H1 (cell line): ENCODE measurements around the gene RAB21. TPM values are rescaled to one million over a fixed set of nuclear protein-coding genes. Genes with fewer than 3 reads are reported as not detected.

Experiments used
- CTCF ChIA-PET: fragments of 300-600 bp; sonication (Branson Sonifier 250); formaldehyde crosslinking; loops from one replicate; lab custom pipeline; 2021; ENCODE audit not compliant: partially characterized antibody; lab: Charles Lee
- POLR2A ChIA-PET: fragments of 300-600 bp; sonication (Branson Sonifier 250); formaldehyde crosslinking; loops from one replicate; lab custom pipeline; 2021; ENCODE audit warnings: inconsistent platforms; ENCODE audit not compliant: partially characterized antibody; lab: Charles Lee
- DNase-seq, 2 experiments: peaks; one replicate each; pipeline versions ENCODE4 v3.0.0 to v3.0.0-alpha.2; 2010 to 2022; ENCODE audit warnings: low spot score in 2 of 2, low read depth in 1 of 2, mixed read lengths in 1 of 2
- FAIRE-seq: peaks from 2 replicates; lab custom pipeline; 2011; peaks lifted over from hg19 to GRCh38; lab: Jason Lieb, UNC
- H2AFZ ChIP-seq: 2 replicates; pipeline ENCODE4 v1.8.1; 2012; ENCODE audit warnings: low read length, inconsistent platforms
- H2AK5ac ChIP-seq: 2 replicates; pipeline ENCODE4 v1.6.1; 2013; ENCODE audit warnings: low read depth, low read length
- H2BK120ac ChIP-seq: replicated peaks from 2 replicates; pipeline ENCODE3; 2013; ENCODE audit warnings: low read depth, low read length, inconsistent platforms
- H2BK12ac ChIP-seq: 2 replicates; pipeline ENCODE4 v1.6.1; 2013; ENCODE audit warnings: low read depth, low read length
- H2BK15ac ChIP-seq: 2 replicates; pipeline ENCODE4 v1.6.1; 2013; ENCODE audit warnings: low read length
- H2BK20ac ChIP-seq: 2 replicates; pipeline ENCODE4 v1.6.1; 2013; ENCODE audit warnings: low read length
- H2BK5ac ChIP-seq: 2 replicates; pipeline ENCODE4 v1.6.1; 2013; ENCODE audit warnings: low read depth, low read length
- H3K14ac ChIP-seq: 2 replicates; pipeline ENCODE4 v1.6.1; 2013; ENCODE audit warnings: inconsistent platforms; ENCODE audit not compliant: insufficient read length
- H3K18ac ChIP-seq: 2 replicates; pipeline ENCODE4 v1.6.1; 2013; ENCODE audit warnings: low read length; ENCODE audit errors: extremely low read depth
- H3K23ac ChIP-seq: 2 replicates; pipeline ENCODE4 v1.6.1; 2013; ENCODE audit warnings: inconsistent platforms; ENCODE audit not compliant: insufficient read length
- H3K23me2 ChIP-seq: 2 replicates; pipeline ENCODE4 v1.6.1; 2013; ENCODE audit warnings: low read depth, low read length
- H3K27ac ChIP-seq: 2 replicates; pipeline ENCODE4 v1.6.1; 2011; ENCODE audit warnings: low read depth, low read length, inconsistent platforms
- H3K27me3 ChIP-seq, 4 experiments: replicated peaks in 1 of 4; 1 replicate in 1 of 4; 2 replicates in 3 of 4; pipeline versions ENCODE4 v1.6.1 to v1.8.1; 2011 to 2013; ENCODE audit warnings: low read length in 3 of 4, mild to moderate bottlenecking in 3 of 4, inconsistent platforms in 2 of 4, mixed read lengths in 2 of 4, moderate library complexity in 1 of 4; ENCODE audit not compliant: control insufficient read depth in 3 of 4, insufficient read depth in 3 of 4; ENCODE audit errors: extremely low read depth in 1 of 4
- H3K36me3 ChIP-seq, 4 experiments: 2 replicates each; pipeline versions ENCODE4 v1.6.1 to v1.8.1; 2011 to 2013; ENCODE audit warnings: mild to moderate bottlenecking in 4 of 4, low read length in 3 of 4, moderate library complexity in 2 of 4, control low read depth in 1 of 4, inconsistent platforms in 1 of 4; ENCODE audit not compliant: insufficient read depth in 4 of 4, control insufficient read depth in 2 of 4
- H3K4ac ChIP-seq: replicated peaks from 2 replicates; pipeline ENCODE3; 2013; ENCODE audit warnings: low read length, low read depth, mixed read lengths, inconsistent platforms; ENCODE audit not compliant: insufficient read length
- H3K4me1 ChIP-seq, 4 experiments: replicated peaks in 1 of 4; 1 replicate in 1 of 4; 2 replicates in 3 of 4; pipeline versions ENCODE4 v1.6.1 to v1.8.1; 2011 to 2013; ENCODE audit warnings: low read length in 3 of 4, inconsistent platforms in 2 of 4, mixed read lengths in 1 of 4; ENCODE audit not compliant: insufficient read depth in 4 of 4, control insufficient read depth in 3 of 4
- H3K4me2 ChIP-seq, 2 experiments: 2 replicates each; pipeline versions ENCODE4 v1.6.1 to v1.8.1; 2011 to 2013; ENCODE audit warnings: low read depth in 2 of 2, low read length in 2 of 2, control low read depth in 1 of 2, inconsistent platforms in 1 of 2, mild to moderate bottlenecking in 1 of 2; ENCODE audit not compliant: insufficient read depth in 1 of 2
- H3K4me3 ChIP-seq, 4 experiments: fragments of 200-600, 300-600 bp in 1 of 4; sonication (generic), shearing (Covaris generic), sonication (Bioruptor Twin) in 1 of 4; 2 replicates each; pipeline versions ENCODE4 v1.5.1 to v1.8.1; 2011 to 2016; ENCODE audit warnings: low read length in 4 of 4, low read depth in 3 of 4, control low read depth in 2 of 4, inconsistent platforms in 2 of 4, mild to moderate bottlenecking in 2 of 4, mixed read lengths in 1 of 4, moderate library complexity in 1 of 4; ENCODE audit not compliant: insufficient read depth in 2 of 4; ENCODE audit errors: extremely low read depth in 1 of 4
- H3K56ac ChIP-seq: replicated peaks from 2 replicates; pipeline ENCODE3; 2013; ENCODE audit warnings: low read depth, mild to moderate bottlenecking, mixed read lengths, low read length, inconsistent platforms; ENCODE audit not compliant: insufficient read length
- H3K79me1 ChIP-seq: 2 replicates; pipeline ENCODE4 v1.6.1; 2013; ENCODE audit warnings: low read depth, low read length, control low read depth
- H3K79me2 ChIP-seq, 2 experiments: 2 replicates each; pipeline versions ENCODE4 v1.6.1 to v1.8.1; 2012 to 2013; ENCODE audit warnings: low read length in 2 of 2, mild to moderate bottlenecking in 2 of 2, inconsistent platforms in 1 of 2; ENCODE audit not compliant: insufficient read depth in 2 of 2, control insufficient read depth in 1 of 2
- H3K9ac ChIP-seq, 4 experiments: replicated peaks in 1 of 4; 1 replicate in 1 of 4; 2 replicates in 3 of 4; pipeline versions ENCODE4 v1.6.1 to v1.8.1; 2011 to 2013; ENCODE audit warnings: low read depth in 3 of 4, low read length in 3 of 4, control low read depth in 2 of 4, mild to moderate bottlenecking in 2 of 4, moderate library complexity in 2 of 4, inconsistent platforms in 1 of 4; ENCODE audit errors: extremely low read depth in 1 of 4
- H3K9me3 ChIP-seq, 2 experiments: 2 replicates each; pipeline versions ENCODE4 v1.6.1 to v1.8.1; 2012 to 2013; ENCODE audit warnings: mild to moderate bottlenecking in 2 of 2, moderate library complexity in 2 of 2, control low read depth in 1 of 2, inconsistent platforms in 1 of 2, low read depth in 1 of 2, low read length in 1 of 2, mixed read lengths in 1 of 2; ENCODE audit not compliant: insufficient read depth in 2 of 2
- H4K20me1 ChIP-seq, 2 experiments: replicated peaks in 1 of 2; 2 replicates each; pipeline versions ENCODE3 to v1.8.1; 2011 to 2013; ENCODE audit warnings: inconsistent platforms in 2 of 2, low read length in 2 of 2, mild to moderate bottlenecking in 1 of 2; ENCODE audit not compliant: insufficient read depth in 2 of 2, control insufficient read depth in 1 of 2
- H4K5ac ChIP-seq: 2 replicates; pipeline ENCODE4 v1.6.1; 2013; ENCODE audit warnings: low read length, low read depth, mixed read lengths, inconsistent platforms; ENCODE audit not compliant: insufficient read length
- H4K8ac ChIP-seq: 2 replicates; pipeline ENCODE4 v1.8.0; 2013; ENCODE audit warnings: mild to moderate bottlenecking, moderate library complexity, low read length, inconsistent platforms; ENCODE audit not compliant: insufficient read depth; ENCODE audit errors: extremely low read depth
- H4K91ac ChIP-seq: replicated peaks from 2 replicates; pipeline ENCODE3; 2013; ENCODE audit warnings: low read length, mixed read lengths, inconsistent platforms; ENCODE audit not compliant: insufficient read length
- ASH2L ChIP-seq: fragments of 200-600, 300-600 bp; sonication (generic); IDR thresholded peaks from one replicate; pipeline ENCODE4 v1.7.1; 2017; ENCODE audit warnings: low read length
- BACH1 ChIP-seq: IDR thresholded peaks from 2 replicates; pipeline ENCODE4 v1.6.1; 2012; ENCODE audit warnings: low read length, improper control_type of control experiment
- WGBS, 2 experiments: shearing (Covaris generic) in 1 of 2; methylation state at CpG; one replicate each; pipeline versions ENCODE4 v1.1.6 to v1.1.7; 2013 to 2015; ENCODE audit warnings: low lambda C conversion rate in 2 of 2, mixed read lengths in 2 of 2, inconsistent platforms in 1 of 2, low coverage in 1 of 2, missing lambda C conversion rate in 1 of 2; ENCODE audit not compliant: insufficient replicate concordance in 2 of 2, insufficient coverage in 1 of 2, insufficient read length in 1 of 2; ENCODE audit errors: extremely low coverage in 1 of 2, missing lambda C conversion rate in 1 of 2; 5-methylcytosine and 5-hydroxymethylcytosine counted together
- polyA plus RNA-seq, 7 experiments: library from polyadenylated mRNA; depleted of rRNA in 3 of 7; stranded (reverse) in 5 of 7; unstranded in 2 of 7; fragments of >200 nt in 5 of 7; fragments of 200-250 nt in 2 of 7; gene quantifications; 1 replicate in 5 of 7; 2 replicates in 1 of 7; 4 replicates in 1 of 7; pipeline versions ENCODE4 v1.2.1 to v1.2.3, GENCODE V29; 2011 to 2013; ENCODE audit warnings: missing spikeins in 2 of 7, mixed read lengths in 2 of 7
- total RNA-seq: library from RNA; stranded (reverse); fragmentation: NEBNext Ultra II Directional; extraction: Animal tissue kit (Norgen Biotek cat#: 25700); gene quantifications from 2 replicates; pipeline ENCODE4 v1.2.1, GENCODE V29; 2021

Gene RAB21
- total and polyA plus RNA-seq, 2 of the 8 experiments (the other 6 are each of a cell fraction or from before 2014, with no cell fraction given) = 1.2 to 47.2 TPM

DNA sequence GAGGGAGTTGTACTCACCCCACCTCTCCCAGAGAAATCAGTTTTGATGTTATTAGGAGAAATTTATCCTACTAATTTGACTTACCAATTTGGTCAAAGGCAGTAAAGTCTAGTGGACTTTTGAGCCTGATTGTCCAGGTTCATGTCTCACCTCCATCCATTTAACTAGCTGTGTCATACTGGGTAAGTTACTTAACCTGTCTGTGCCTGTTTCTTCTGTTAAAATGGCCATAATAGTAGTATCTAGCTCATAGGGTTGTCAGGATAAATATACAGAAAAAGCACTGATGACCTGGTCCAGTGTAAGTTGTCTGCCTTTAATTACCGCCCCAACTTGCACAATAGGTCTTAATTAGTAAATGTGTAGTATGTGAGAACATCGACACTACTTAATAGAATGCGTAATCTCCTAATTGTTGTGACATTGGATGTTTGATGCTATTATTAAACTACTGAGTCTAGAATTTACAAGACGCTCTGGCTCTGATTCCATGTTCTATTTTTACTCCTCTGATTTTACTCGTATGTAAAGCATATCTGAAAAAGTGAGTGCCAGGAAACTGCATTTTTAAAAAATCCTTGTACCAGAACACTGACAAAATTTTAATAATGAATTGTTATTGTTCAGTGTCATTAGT lies 1.5 kb downstream of the RAB21 start:
- no peak overlapping the region for H2BK5ac ChIP-seq
- no peak overlapping the region for H3K14ac ChIP-seq
- H3K4ac ChIP-seq = no peak overlapping the region
- H3K18ac ChIP-seq = no peak overlapping the region
- no peak overlapping the region for H2BK20ac ChIP-seq
- no peak overlapping the region for H2BK15ac ChIP-seq
- H3K9ac ChIP-seq = peak overlapping the region in 3 of 4 experiments; percentile 1 to 88 (median 82); a peak in 4 of 7 replicates
- H3K9me3 ChIP-seq = no peaks in the 10 kb centered on the region
- H2BK120ac ChIP-seq = no peak overlapping the region
- no peak overlapping the region for H3K27ac ChIP-seq
- H3K79me1 ChIP-seq = peaks cover 4% of the 10 kb centered on the region; the same call in 1 of the 2 replicates
- peaks cover 12 to 16% of the 10 kb centered on the region in 2 experiments for H4K20me1 ChIP-seq
- peaks cover 2% of the 10 kb centered on the region; the same call in 1 of the 2 replicates for H3K23me2 ChIP-seq
- POLR2A ChIA-PET = interaction anchor here (1.0 to 3.7 kb wide), 2 partner anchors 36 to 93 kb away, joined by 5 to 17 read pairs; partner anchors contain the start of genes THAP2 and ZFC3H1
- no peak overlapping the region for H2AK5ac ChIP-seq
- H2BK12ac ChIP-seq = no peak overlapping the region
- H3K27me3 ChIP-seq = no peaks in the 10 kb centered on the region
- peak overlapping the region; percentile 87 to 96 for H3K4me2 ChIP-seq
- no peak overlapping the region for H3K23ac ChIP-seq
- H3K56ac ChIP-seq = no peak overlapping the region
- H3K36me3 ChIP-seq = peaks cover 0 to 10% (median 2%) of the 10 kb centered on the region in 4 experiments; a peak in 3 of 8 replicates
- no peak overlapping the region for H4K5ac ChIP-seq
- peaks cover 23 to 62% of the 10 kb centered on the region in 2 experiments for H3K79me2 ChIP-seq
- CTCF ChIA-PET = interaction anchor here (1.0 to 1.6 kb wide), 2 partner anchors 9 to 11 kb away, joined by 3 to 7 read pairs; no protein-coding TSS in a partner anchor
- FAIRE-seq = no peak
- H4K8ac ChIP-seq = no peak overlapping the region
- H3K4me1 ChIP-seq = peaks cover 0 to 5% (median 2%) of the 10 kb centered on the region in 4 experiments; a peak in 3 of 7 replicates
- no peak overlapping the region for H4K91ac ChIP-seq
- peak overlapping the region; percentile 85 to 99 (median 92); a peak in 7 of 8 replicates for H3K4me3 ChIP-seq
- H2AFZ ChIP-seq = no peak overlapping the region
- DNase-seq = no peak
- WGBS, 2 experiments = 89% methylated on average over 5 of the region's 5 CpGs; no CpG with 5 or more reads in 1 of the 2 experiments
- TF ChIP-seq ASH2L (no peak), BACH1 (no peak)
